ENCODE data around the gene DCUN1D2.
"Not testable (repeated sequence)": the region's sequence is repeated elsewhere in the genome, so short reads cannot be mapped to it uniquely, and the experiment has no call there.

DCUN1D2 gene

DNA sequence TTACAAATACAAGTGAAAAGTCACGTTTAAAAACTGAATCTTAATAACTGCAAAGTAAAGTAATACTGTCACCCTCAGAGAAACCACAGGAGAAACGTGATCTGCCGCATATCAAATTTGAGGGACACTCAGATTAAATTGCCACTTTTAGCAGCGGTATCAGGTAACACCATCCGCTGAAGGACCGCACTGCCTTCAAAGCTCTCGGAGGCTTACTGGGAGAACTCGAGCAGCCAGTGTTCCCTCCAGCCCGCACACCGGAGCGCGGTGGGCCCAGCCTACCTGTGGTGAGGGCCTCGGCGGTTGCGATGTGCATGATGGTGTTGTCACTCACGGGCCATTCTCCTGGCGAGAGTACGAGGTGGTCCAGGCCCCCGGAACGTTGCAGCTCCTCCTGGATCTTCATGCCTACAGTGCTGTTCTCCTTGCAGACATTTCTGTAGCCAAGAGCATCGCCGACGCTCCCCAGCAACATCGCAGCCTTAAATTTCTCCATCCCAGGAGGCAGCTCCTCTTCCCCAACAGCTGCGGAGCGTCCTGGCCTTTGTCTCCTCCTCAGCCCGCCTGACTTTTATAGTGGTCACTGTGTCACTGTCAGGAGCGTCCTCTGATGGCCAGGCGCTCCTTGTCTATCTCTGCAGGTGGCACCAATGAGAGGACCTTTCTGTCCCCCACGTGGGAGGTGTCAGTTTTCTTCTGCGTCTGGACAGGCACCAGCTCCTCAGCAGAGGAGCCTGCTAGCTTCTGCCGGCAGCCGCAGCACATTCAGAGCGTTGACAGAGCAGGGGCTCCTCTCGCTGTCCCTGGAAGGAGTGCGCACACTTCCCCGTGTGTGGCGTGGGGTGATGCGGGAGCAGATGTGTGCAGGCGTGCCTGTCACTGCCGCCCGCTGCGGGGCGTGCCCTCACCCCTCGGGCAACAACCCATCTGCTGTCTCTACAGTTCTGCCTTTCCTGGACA, 37.3 kb downstream of the DCUN1D2 start, which contains the start of gene ADPRHL1:
Gene ADPRHL1, minus strand, starts transcription at position 547 of the 960 bp plus-strand sequence. Its CDS starts 51 bp downstream, at position 496.
- H3K36me3 ChIP-seq (ENCODE audit: control insufficient read depth, insufficient read depth, low read length): peaks cover 18% of the 10 kb centered on the region
- peak within 1 kb of the TSS; percentile 71 for H3K27ac ChIP-seq (ENCODE audit: low read depth, low read length)
- H3K4me1 ChIP-seq (ENCODE audit: control insufficient read depth, insufficient read depth, low read length): peaks cover 9% of the 10 kb centered on the region
- H3K4me3 ChIP-seq (ENCODE audit: low read length): no peak within 1 kb of the TSS
- H3K9ac ChIP-seq (ENCODE audit: low read length): no peak within 1 kb of the TSS
- H3K27me3 ChIP-seq (ENCODE audit: control insufficient read depth, insufficient read depth, low read length): no peaks in the 10 kb centered on the region

DNA sequence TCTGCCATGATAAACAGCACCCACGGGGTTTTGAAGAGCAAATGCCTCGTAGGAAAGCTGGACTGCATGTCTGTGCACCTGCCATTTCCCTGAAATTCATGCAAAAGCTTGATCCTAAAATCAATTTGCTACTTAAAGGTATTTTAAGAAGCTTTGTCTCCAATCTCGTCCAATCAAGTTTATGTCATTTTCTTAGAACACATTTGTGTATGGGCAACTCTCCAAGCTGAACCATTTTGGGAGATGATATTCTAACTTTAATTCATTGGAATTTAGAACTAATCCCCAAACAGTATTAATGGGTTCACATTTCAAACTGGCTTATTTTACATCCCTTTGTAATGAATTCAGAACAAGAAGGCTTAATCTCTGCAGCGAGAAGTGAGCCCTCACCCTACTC, 38.0 kb downstream of the DCUN1D2 start:
- H3K9ac ChIP-seq (ENCODE audit: low read length): no peak overlapping the region
- peaks cover 9% of the 10 kb centered on the region for H3K4me1 ChIP-seq (ENCODE audit: control insufficient read depth, insufficient read depth, low read length)
- no peak overlapping the region for H3K27ac ChIP-seq (ENCODE audit: low read depth, low read length)
- H3K27me3 ChIP-seq (ENCODE audit: control insufficient read depth, insufficient read depth, low read length): no peaks in the 10 kb centered on the region
- no peak overlapping the region for H3K4me3 ChIP-seq (ENCODE audit: low read length)
- H3K36me3 ChIP-seq (ENCODE audit: control insufficient read depth, insufficient read depth, low read length): peaks cover 14% of the 10 kb centered on the region

- H3K36me3 ChIP-seq (ENCODE audit: control insufficient read depth, insufficient read depth, low read length): peaks cover 13% of the 10 kb centered on the region
- peaks cover 9% of the 10 kb centered on the region for H3K4me1 ChIP-seq (ENCODE audit: control insufficient read depth, insufficient read depth, low read length)
- no peak overlapping the region for H3K9ac ChIP-seq (ENCODE audit: low read length)
- no peaks in the 10 kb centered on the region for H3K27me3 ChIP-seq (ENCODE audit: control insufficient read depth, insufficient read depth, low read length)
- no peak overlapping the region for H3K27ac ChIP-seq (ENCODE audit: low read depth, low read length)
- no peak overlapping the region for H3K4me3 ChIP-seq (ENCODE audit: low read length)
Measured at GRCh38 chr13:113451951-113452421, 38.5 kb downstream of the DCUN1D2 start.

GRCh38 chr13:113450861-113451620, 39.5 kb downstream of the DCUN1D2 start:
- not testable (repeated sequence) for H3K27ac ChIP-seq (ENCODE audit: low read depth, low read length)

GRCh38 chr13:113450348-113450744, 40.2 kb downstream of the DCUN1D2 start:
- H3K27me3 ChIP-seq (ENCODE audit: control insufficient read depth, insufficient read depth, low read length); H3K27ac ChIP-seq (ENCODE audit: low read depth, low read length): not testable (repeated sequence)

More at GRCh38 chr13:113450861-113451620, 39.5 kb downstream of the DCUN1D2 start:
- not testable (repeated sequence) for H3K27me3 ChIP-seq (ENCODE audit: control insufficient read depth, insufficient read depth, low read length); H3K4me3 ChIP-seq (ENCODE audit: low read length); H3K9ac ChIP-seq (ENCODE audit: low read length); H3K4me1 ChIP-seq (ENCODE audit: control insufficient read depth, insufficient read depth, low read length); H3K36me3 ChIP-seq (ENCODE audit: control insufficient read depth, insufficient read depth, low read length)

GRCh38 chr13:113449693-113450347, 40.7 kb downstream of the DCUN1D2 start:
- H3K4me1 ChIP-seq (ENCODE audit: control insufficient read depth, insufficient read depth, low read length): peaks cover 9% of the 10 kb centered on the region
- no peaks in the 10 kb centered on the region for H3K27me3 ChIP-seq (ENCODE audit: control insufficient read depth, insufficient read depth, low read length)
- H3K4me3 ChIP-seq (ENCODE audit: low read length): peak overlapping the region; percentile 58
- no peak overlapping the region for H3K9ac ChIP-seq (ENCODE audit: low read length)
- H3K36me3 ChIP-seq (ENCODE audit: control insufficient read depth, insufficient read depth, low read length): no peaks in the 10 kb centered on the region
- no peak overlapping the region for H3K27ac ChIP-seq (ENCODE audit: low read depth, low read length)

More at GRCh38 chr13:113450348-113450744, 40.2 kb downstream of the DCUN1D2 start:
- H3K4me3 ChIP-seq (ENCODE audit: low read length); H3K4me1 ChIP-seq (ENCODE audit: control insufficient read depth, insufficient read depth, low read length); H3K9ac ChIP-seq (ENCODE audit: low read length); H3K36me3 ChIP-seq (ENCODE audit: control insufficient read depth, insufficient read depth, low read length): not testable (repeated sequence)

DNA sequence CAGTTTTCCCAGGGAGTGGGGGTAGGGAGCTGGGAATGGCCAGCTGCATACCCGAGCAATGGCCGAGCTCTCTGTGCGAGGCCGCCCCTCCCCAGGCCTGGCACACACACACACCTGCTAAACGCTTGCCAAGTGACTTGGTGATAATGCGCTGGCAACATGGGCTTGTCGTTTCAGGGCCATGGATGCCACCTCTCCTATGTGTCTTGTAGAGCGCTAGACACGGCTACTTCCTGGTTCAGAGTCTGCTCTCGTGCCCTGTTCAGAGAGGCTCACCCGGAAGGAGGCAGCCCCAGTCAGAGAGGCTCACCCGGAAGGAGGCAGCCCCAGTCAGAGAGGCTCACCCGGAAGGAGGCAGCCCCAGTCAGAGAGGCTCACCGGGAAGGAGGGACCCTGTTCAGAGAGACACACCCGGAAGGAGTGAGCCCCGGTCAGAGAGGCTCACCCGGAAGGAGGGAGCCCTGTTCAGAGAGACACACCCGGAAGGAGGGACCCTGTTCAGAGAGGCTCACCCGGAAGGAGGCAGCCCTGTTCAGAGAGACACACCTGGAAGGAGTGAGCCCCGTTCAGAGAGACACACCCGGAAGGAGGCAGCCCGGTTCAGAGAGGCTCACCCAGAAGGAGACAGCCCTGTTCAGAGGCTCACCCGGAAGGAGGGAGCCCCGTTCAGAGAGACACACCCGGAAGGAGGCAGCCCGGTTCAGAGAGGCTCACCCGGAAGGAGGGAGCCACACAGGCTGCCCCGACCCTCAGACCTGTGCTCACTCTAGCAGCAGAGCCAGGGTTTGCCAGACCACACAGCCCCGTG, 41.4 kb downstream of the DCUN1D2 start:
- Histone ChIP-seq H3K27ac (ENCODE audit: low read depth, low read length) (peak overlapping the region; percentile 60), H3K27me3 (ENCODE audit: control insufficient read depth, insufficient read depth, low read length) (no peaks in the 10 kb centered on the region), H3K4me1 (ENCODE audit: control insufficient read depth, insufficient read depth, low read length) (peaks cover 5% of the 10 kb centered on the region), H3K9ac (ENCODE audit: low read length) (no peak overlapping the region), H3K36me3 (ENCODE audit: control insufficient read depth, insufficient read depth, low read length) (no peaks in the 10 kb centered on the region), H3K4me3 (ENCODE audit: low read length) (peak overlapping the region; percentile 60)

DNA sequence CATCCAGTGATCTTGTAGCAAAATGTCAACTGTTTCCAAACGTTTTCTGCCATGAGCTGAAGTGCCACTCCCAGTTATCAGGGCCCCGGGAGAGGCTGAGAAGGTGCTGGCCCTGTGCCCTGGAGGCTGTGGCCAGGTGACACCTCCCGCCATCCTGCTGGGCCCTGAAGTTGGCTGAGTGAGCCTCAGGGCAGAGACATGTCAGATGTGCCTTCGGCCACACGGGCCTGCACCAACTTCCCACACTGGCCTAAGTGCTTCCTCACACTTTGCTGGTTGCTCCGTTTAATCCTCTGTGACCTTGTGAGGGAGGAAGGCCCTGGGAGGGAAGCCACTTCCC, 42.0 kb downstream of the DCUN1D2 start:
- Histone ChIP-seq H3K9ac (ENCODE audit: low read length) (no peak overlapping the region), H3K4me1 (ENCODE audit: control insufficient read depth, insufficient read depth, low read length) (peaks cover 5% of the 10 kb centered on the region), H3K36me3 (ENCODE audit: control insufficient read depth, insufficient read depth, low read length) (no peaks in the 10 kb centered on the region), H3K27ac (ENCODE audit: low read depth, low read length) (peak overlapping the region; percentile 60), H3K4me3 (ENCODE audit: low read length) (peak overlapping the region; percentile 60), H3K27me3 (ENCODE audit: control insufficient read depth, insufficient read depth, low read length) (no peaks in the 10 kb centered on the region)

DNA sequence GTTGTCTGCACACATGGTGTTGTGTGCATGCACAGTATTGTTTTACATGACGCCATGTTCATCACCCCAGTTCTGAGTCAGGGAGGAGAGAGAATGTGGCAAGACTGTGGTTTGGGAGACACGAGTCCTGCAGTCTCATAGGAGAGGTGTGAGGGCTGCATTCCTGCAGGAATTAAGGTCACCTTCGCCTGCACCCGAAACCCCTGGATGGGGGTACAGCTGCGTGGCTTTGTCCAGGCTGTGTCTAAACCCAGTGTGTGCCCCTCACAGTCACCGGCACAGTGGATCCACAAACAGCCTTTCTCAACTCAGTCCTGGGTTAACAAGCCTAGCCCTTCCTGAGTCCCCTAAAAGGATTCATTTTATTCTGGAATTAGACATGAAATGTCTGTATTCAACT, 42.9 kb downstream of the DCUN1D2 start:
- no peaks in the 10 kb centered on the region for H3K27me3 ChIP-seq (ENCODE audit: control insufficient read depth, insufficient read depth, low read length)
- no peaks in the 10 kb centered on the region for H3K36me3 ChIP-seq (ENCODE audit: control insufficient read depth, insufficient read depth, low read length)
- H3K4me1 ChIP-seq (ENCODE audit: control insufficient read depth, insufficient read depth, low read length): no peaks in the 10 kb centered on the region
- H3K4me3 ChIP-seq (ENCODE audit: low read length): no peak overlapping the region
- no peak overlapping the region for H3K27ac ChIP-seq (ENCODE audit: low read depth, low read length)
- H3K9ac ChIP-seq (ENCODE audit: low read length): no peak overlapping the region

- Histone ChIP-seq H3K27me3 (ENCODE audit: control insufficient read depth, insufficient read depth, low read length) (no peaks in the 10 kb centered on the region), H3K36me3 (ENCODE audit: control insufficient read depth, insufficient read depth, low read length) (no peaks in the 10 kb centered on the region), H3K4me1 (ENCODE audit: control insufficient read depth, insufficient read depth, low read length) (no peaks in the 10 kb centered on the region), H3K27ac (ENCODE audit: low read depth, low read length) (no peak overlapping the region), H3K4me3 (ENCODE audit: low read length) (no peak overlapping the region), H3K9ac (ENCODE audit: low read length) (no peak overlapping the region)
Measured at GRCh38 chr13:113446488-113446854, 44.0 kb downstream of the DCUN1D2 start.

- Histone ChIP-seq H3K36me3 (ENCODE audit: control insufficient read depth, insufficient read depth, low read length) (no peaks in the 10 kb centered on the region), H3K4me1 (ENCODE audit: control insufficient read depth, insufficient read depth, low read length) (no peaks in the 10 kb centered on the region), H3K9ac (ENCODE audit: low read length) (no peak overlapping the region), H3K27ac (ENCODE audit: low read depth, low read length) (no peak overlapping the region), H3K4me3 (ENCODE audit: low read length) (no peak overlapping the region), H3K27me3 (ENCODE audit: control insufficient read depth, insufficient read depth, low read length) (no peaks in the 10 kb centered on the region)
Measured at GRCh38 chr13:113445791-113446487, 44.6 kb downstream of the DCUN1D2 start.
